OCI-LY3 (cell line): ENCODE results near the gene PAPSS2.

Experiments used
- EZH2phosphoT487 ChIP-seq: fragments of 200-600 bp; shearing (Covaris generic); IDR thresholded peaks from 2 replicates; pipeline ENCODE4 v1.6.1; 2018; ENCODE audit warnings: antibody characterized with exemption, mixed run types, low read depth
- TF ChIP-seq, protein P1 (sequence below): fragments of 200-600, 300-600 bp; sonication (generic); IDR thresholded peaks from 2 replicates; pipeline ENCODE4 v1.5.1; 2014; ENCODE audit warnings: antibody characterized with exemption, low read length, low read depth

DNA sequence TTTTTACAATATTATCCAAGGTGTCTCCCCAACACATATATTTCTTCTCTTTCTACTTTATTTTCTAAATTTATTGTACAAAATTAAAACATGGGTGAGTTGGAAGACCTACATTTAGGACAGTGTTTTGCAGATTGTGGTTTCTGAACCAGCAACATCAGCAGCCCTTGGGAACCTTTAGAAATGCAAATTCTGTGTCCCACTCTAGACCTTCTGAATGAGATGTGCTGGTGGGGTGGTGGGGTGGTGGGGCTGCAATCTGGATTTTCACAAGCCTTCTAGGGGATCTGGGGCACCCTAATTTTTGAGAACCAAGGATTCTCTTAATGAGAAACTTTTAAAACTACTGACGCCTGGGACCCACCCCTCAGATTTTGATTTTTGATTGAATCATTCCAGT lies 7.4 kb upstream of the PAPSS2 start:
- TF ChIP-seq, protein P1, sequence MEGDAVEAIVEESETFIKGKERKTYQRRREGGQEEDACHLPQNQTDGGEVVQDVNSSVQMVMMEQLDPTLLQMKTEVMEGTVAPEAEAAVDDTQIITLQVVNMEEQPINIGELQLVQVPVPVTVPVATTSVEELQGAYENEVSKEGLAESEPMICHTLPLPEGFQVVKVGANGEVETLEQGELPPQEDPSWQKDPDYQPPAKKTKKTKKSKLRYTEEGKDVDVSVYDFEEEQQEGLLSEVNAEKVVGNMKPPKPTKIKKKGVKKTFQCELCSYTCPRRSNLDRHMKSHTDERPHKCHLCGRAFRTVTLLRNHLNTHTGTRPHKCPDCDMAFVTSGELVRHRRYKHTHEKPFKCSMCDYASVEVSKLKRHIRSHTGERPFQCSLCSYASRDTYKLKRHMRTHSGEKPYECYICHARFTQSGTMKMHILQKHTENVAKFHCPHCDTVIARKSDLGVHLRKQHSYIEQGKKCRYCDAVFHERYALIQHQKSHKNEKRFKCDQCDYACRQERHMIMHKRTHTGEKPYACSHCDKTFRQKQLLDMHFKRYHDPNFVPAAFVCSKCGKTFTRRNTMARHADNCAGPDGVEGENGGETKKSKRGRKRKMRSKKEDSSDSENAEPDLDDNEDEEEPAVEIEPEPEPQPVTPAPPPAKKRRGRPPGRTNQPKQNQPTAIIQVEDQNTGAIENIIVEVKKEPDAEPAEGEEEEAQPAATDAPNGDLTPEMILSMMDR, result no peak
- TF ChIP-seq EZH2phosphoT487, result no peak
